HL-60 (cell line): ENCODE data around the gene RRP15.

Experiments used
- DNase-seq, 2 experiments: peaks; one replicate each; pipeline ENCODE4 v3.0.0-alpha.2; 2010 to 2020; ENCODE audit warnings: low read depth in 1 of 2, low spot score in 1 of 2
- H3K27ac ChIP-seq: fragments of 250-450 bp; sonication (Bioruptor Pico); replicated peaks from 2 replicates; pipeline ENCODE4 v1.5.1; 2020; ENCODE audit warnings: mild to moderate bottlenecking, moderate library complexity
- H3K27me3 ChIP-seq: fragments of 250-450 bp; sonication (Bioruptor Pico); 2 replicates; pipeline ENCODE4 v1.5.1; 2021; ENCODE audit warnings: mild to moderate bottlenecking, moderate library complexity; ENCODE audit not compliant: insufficient read depth, poor library complexity, severe bottlenecking
- H3K4me3 ChIP-seq: replicated peaks from 2 replicates; pipeline ENCODE4 v1.5.1; 2011; ENCODE audit warnings: mild to moderate bottlenecking, control low read depth, low read length; ENCODE audit not compliant: insufficient read depth
- GABPA ChIP-seq: IDR thresholded peaks from 2 replicates; pipeline ENCODE4 v1.6.1; 2012; ENCODE audit warnings: low read depth
- POLR2AphosphoS5 ChIP-seq: IDR thresholded peaks from 2 replicates; pipeline ENCODE4 v1.6.1; 2012; ENCODE audit warnings: low read depth
- SPI1 ChIP-seq: IDR thresholded peaks from 2 replicates; pipeline ENCODE4 v1.6.1; 2012; ENCODE audit warnings: low read depth, mild to moderate bottlenecking, borderline replicate concordance
- TF ChIP-seq, protein P1 (sequence below): IDR thresholded peaks from 2 replicates; pipeline ENCODE4 v1.6.1; 2012; ENCODE audit warnings: low read depth; ENCODE audit not compliant: insufficient replicate concordance
- TF ChIP-seq, protein P2 (sequence below): IDR thresholded peaks from one replicate; pipeline ENCODE4 v1.5.1; 2011; ENCODE audit warnings: low read length, control low read depth, inconsistent platforms; ENCODE audit not compliant: insufficient read depth

Gene RRP15

DNA sequence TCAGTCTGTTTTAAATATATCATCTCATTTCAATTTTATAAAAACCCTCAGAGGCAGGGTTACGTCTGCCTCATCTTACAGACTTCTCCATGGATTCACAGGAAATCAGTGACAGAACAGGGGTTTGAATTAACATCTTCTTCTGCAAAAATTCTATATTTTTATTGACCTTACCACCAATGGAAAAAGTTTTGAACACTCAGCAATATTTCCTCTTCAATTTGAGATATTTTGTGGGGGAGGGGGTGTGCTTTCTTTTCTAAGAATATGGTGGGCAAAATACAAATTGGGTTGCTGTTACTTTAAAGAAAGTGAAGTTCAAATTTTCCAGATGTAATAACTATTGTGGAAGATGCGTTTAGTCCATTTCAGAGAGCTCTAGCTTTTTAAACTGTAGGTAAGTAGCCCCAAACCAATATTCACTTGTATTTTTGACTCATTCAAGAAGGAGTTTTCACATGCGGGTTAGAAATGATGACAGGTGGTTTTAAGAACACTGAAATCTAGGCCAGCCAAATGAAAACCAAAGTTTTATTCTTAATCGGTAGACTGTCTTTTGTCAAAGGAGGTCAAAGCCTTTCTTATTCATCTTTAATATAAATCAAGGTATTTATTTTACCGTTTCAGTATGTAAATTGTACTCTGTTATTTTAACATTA lies 77.5 kb downstream of the RRP15 start:
- TF ChIP-seq SPI1 (no peak), POLR2AphosphoS5 (no peak), GABPA (no peak)
- TF ChIP-seq, protein P1, sequence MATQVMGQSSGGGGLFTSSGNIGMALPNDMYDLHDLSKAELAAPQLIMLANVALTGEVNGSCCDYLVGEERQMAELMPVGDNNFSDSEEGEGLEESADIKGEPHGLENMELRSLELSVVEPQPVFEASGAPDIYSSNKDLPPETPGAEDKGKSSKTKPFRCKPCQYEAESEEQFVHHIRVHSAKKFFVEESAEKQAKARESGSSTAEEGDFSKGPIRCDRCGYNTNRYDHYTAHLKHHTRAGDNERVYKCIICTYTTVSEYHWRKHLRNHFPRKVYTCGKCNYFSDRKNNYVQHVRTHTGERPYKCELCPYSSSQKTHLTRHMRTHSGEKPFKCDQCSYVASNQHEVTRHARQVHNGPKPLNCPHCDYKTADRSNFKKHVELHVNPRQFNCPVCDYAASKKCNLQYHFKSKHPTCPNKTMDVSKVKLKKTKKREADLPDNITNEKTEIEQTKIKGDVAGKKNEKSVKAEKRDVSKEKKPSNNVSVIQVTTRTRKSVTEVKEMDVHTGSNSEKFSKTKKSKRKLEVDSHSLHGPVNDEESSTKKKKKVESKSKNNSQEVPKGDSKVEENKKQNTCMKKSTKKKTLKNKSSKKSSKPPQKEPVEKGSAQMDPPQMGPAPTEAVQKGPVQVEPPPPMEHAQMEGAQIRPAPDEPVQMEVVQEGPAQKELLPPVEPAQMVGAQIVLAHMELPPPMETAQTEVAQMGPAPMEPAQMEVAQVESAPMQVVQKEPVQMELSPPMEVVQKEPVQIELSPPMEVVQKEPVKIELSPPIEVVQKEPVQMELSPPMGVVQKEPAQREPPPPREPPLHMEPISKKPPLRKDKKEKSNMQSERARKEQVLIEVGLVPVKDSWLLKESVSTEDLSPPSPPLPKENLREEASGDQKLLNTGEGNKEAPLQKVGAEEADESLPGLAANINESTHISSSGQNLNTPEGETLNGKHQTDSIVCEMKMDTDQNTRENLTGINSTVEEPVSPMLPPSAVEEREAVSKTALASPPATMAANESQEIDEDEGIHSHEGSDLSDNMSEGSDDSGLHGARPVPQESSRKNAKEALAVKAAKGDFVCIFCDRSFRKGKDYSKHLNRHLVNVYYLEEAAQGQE, result no peak
- TF ChIP-seq, protein P2, sequence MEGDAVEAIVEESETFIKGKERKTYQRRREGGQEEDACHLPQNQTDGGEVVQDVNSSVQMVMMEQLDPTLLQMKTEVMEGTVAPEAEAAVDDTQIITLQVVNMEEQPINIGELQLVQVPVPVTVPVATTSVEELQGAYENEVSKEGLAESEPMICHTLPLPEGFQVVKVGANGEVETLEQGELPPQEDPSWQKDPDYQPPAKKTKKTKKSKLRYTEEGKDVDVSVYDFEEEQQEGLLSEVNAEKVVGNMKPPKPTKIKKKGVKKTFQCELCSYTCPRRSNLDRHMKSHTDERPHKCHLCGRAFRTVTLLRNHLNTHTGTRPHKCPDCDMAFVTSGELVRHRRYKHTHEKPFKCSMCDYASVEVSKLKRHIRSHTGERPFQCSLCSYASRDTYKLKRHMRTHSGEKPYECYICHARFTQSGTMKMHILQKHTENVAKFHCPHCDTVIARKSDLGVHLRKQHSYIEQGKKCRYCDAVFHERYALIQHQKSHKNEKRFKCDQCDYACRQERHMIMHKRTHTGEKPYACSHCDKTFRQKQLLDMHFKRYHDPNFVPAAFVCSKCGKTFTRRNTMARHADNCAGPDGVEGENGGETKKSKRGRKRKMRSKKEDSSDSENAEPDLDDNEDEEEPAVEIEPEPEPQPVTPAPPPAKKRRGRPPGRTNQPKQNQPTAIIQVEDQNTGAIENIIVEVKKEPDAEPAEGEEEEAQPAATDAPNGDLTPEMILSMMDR, result no peak
- no peak for DNase-seq
- no peaks in the 10 kb centered on the region for H3K27me3 ChIP-seq
- H3K27ac ChIP-seq, result no peak overlapping the region
- H3K4me3 ChIP-seq, result no peak overlapping the region

DNA sequence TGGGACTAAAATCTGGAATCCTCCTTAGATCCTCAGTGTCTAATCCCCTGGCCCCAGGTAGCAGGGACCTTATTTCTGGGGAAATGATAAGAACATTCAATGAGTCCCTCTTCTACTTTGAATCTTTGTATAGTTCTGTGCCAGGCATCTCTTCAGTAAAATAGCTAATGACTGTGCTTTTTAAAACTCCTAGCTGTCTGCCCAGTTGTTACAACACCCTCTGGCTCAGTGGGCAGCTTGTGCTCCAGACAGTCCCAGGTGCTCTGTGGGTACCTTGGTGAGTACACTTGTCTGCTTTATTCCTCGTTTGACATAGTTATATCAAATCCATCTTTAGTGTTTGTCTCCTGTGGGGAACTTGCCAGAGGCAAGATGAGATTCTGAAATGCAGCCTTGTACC lies 78.0 kb downstream of the RRP15 start:
- TF ChIP-seq, protein P1, result no peak
- TF ChIP-seq POLR2AphosphoS5 (no peak), GABPA (no peak), SPI1 (no peak)
- TF ChIP-seq, protein P2, result no peak
- Histone ChIP-seq H3K27me3 (no peaks in the 10 kb centered on the region), H3K27ac (no peak overlapping the region), H3K4me3 (no peak overlapping the region)
- no peak for DNase-seq

DNA sequence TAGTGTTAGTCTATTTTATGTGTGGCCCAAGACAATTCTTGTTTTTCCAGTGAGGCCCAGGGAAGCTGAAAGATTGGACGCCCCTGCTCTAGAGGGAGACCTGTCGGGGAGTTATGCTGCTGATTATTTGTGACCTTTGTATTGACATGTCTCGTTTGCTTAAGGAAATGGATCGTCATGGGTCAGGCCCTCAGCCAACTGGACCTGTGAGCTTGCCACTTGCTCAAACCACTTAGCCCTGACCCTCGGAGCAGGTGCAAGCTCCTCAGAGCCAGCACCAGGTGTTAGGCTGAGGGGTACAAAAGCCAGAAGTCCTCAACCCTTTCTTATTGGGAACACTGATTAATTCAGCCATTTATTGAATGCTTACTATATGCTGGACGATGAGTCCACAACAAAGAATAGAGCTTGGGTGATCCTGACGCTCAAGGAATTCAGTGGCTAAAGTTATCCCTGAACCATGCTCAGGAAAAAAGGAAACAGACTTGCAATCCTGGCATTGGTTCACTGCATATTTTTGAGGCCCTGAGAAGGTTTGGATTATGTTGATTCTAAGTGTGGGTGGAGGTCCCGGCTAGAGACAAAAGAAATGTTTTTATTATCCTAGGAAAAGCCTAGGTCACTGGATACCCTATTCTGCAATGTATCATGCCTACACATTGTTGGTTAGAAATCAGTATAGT lies 79.1 kb downstream of the RRP15 start:
- TF ChIP-seq POLR2AphosphoS5, result no peak
- no peak for TF ChIP-seq GABPA
- no peak for TF ChIP-seq SPI1
- TF ChIP-seq, protein P1, result no peak
- TF ChIP-seq, protein P2, result no peak
- Histone ChIP-seq H3K27ac (no peak overlapping the region), H3K27me3 (no peaks in the 10 kb centered on the region), H3K4me3 (no peak overlapping the region)
- no peak for DNase-seq
